K562 treated with DMSO at 1 percent for 48 hours (cell line): Measurements from ENCODE around the gene RHBDD3. TPM values are rescaled to one million over a fixed set of nuclear protein-coding genes. Genes with fewer than 3 reads are reported as not detected.

Experiments
- total RNA-seq: library from RNA; unstranded; fragments of 300-600 nt; gene quantifications from 2 replicates; pipeline ENCODE4 v1.2.3, GENCODE V29; 2022; ENCODE audit warnings: low replicate concordance; ENCODE audit errors: extremely low read depth

The RHBDD3 gene
- total RNA-seq, result not detected in 2 replicates

DNA sequence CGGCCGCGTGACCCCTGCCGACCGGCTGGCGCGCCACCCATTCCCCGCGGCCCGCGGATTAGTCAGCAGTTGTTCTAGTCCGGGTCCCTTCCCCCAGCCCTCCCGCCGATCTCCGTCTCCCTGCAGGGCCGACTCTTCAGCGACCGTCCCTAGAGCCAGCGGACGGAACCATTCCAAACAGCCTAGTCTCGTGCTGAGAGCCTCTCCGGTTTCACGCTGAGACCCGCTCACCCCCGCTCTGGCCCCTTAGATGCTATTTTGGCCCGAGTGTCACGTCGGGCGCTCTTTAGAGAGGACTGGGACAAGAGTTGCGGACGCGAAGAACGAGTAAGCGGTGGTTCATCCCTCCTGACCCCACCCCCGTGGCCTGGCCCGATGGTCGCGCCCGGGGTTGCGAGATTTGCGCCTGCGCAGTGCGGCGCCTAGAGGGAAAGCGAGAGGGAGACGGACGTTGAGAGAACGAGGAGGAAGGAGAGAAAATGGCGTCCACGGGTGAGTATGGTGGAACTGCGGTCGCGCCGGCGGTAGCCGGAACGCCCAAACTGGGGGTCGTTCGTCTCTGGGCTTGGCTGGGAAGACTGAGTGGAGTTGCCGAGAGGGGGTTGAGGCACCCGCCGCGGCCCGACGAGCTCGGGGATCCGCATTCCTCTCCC is at the start of gene RHBDD3, which contains the start of gene EWSR1:
RHBDD3 (minus strand) TSS at position 124 of the 653 bp plus-strand sequence. CDS start 2,355 bp downstream, outside the sequence.
EWSR1 (plus strand) TSS at position 411 of the 653 bp plus-strand sequence; CDS start at position 480, 69 bp downstream.

DNA sequence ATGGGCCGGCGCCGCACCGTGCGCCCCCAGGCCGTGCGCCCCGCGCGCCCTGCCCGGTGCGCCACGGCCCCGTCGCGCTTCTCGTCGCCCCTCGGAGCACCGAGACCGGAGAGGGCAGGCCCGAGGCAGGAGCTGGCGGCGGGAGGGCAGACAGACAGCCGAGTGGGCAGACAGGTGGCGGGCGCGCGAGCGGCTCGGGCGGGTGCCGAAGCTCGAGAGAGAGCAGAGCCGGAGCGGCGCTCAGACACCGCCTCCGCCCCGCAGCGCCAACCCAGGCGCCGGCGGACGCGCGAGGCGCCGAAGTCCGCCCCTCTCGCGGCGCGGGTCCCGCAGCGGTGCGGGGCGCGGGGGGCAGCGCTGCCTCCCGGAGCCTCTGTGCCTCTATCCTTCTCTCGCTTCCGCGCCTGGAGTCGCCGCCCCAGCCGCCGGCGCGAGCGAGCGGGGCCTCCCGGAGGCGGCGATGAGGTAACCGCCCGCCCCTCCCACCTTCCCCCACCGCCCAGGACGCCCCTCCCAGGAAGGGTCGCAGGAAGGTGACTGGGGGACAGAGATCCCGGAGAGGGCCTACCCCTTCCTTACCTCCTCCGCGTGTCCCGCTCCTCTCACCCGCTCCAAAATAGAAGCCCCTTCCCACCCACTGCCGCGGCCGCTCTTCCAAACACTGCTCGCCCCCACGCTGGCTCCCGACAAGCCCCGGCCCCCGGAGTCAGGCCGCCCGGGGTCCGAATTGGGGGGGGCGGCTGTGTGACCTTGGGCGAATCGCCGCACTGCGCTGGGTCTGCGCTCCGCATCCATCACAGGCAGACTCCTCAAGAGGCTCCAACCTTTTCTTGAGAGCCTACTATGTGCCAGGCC is 47.7 kb upstream of the RHBDD3 start, which contains the start of gene RASL10A:
RASL10A (minus strand) TSS at position 412 of the 855 bp plus-strand sequence. CDS start 451 bp downstream, outside the sequence.

DNA sequence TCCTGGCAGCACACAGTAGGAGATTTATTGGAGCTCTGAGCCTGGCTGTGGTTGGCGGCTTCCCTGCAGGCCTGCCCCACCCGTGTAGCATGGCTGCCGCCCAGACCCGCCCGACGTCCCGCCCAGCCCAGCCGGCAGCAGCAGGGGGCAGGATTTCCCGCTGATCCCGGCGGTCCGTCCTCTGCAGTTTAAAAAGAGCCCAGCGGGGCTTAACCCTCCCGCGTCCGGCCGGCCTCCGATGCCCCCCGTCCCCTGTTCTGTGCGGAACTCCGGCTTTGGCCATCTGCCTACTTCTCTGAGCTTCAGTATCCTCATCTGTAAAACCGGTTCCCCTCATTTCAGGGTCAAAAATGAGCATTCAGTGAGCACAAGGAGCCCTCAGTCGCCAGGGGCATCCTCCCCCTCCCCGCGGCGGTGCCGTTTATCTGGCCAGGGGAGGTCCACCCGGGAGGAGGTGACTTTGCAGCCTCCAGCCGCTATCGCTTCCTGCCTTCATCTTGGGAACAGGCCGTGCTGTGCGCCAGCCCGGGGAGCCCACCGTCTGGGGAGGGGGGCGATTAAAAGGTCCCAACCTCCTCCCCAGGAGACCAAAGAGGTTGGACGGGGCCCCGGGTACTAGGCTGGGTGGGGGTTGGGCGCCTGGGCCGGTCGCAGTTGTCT is 38.5 kb upstream of the RHBDD3 start, which contains the start of gene GAS2L1:
GAS2L1 (plus strand) TSS at position 476 of the 660 bp plus-strand sequence. CDS start 1,456 bp downstream, outside the sequence.

Other genes with a start within 250 kb of the RHBDD3 start
- gene C22orf31, start 206.2 kb downstream of the RHBDD3 start, total RNA-seq, result not detected in 2 replicates
- not detected in 2 replicates for gene KREMEN1, start 194.9 kb downstream of the RHBDD3 start, total RNA-seq
- gene EMID1, start 62.1 kb downstream of the RHBDD3 start, total RNA-seq, result not detected in 2 replicates
- 458 TPM in 1 of 2 replicates, not detected in the other for gene EWSR1, start 287 bp upstream of the RHBDD3 start, total RNA-seq
- not detected in 2 replicates for gene GAS2L1, start 38.7 kb upstream of the RHBDD3 start, total RNA-seq
- gene RASL10A, start 47.7 kb upstream of the RHBDD3 start, total RNA-seq, result not detected in 2 replicates
- 155 TPM in 1 of 2 replicates, not detected in the other for gene AP1B1, start 120.6 kb upstream of the RHBDD3 start, total RNA-seq
- gene RFPL1, start 170.6 kb upstream of the RHBDD3 start, total RNA-seq, result not detected in 2 replicates
- not detected in 2 replicates for gene NEFH, start 212.2 kb upstream of the RHBDD3 start, total RNA-seq